ENCODE data around the gene RPL13. TPM values are rescaled to one million over a fixed set of nuclear protein-coding genes. Genes with fewer than 3 reads are reported as not detected.
A peak's percentile ranks its signal among the peaks of the same experiment; 100 is the strongest.

The RPL13 gene
- total and polyA plus RNA-seq, 9 of the 15 experiments (the other 6 are each of a cell fraction or from before 2014, with no cell fraction given) = 227 to 6,042 (median 1,633) TPM

- TF ChIP-seq HNRNPK (IDR thresholded peaks at IDR 0.05; ENCODE audit: low read depth, low read length, poor library complexity, severe bottlenecking) = no peak
- TF ChIP-seq ZBTB2 (IDR thresholded peaks at IDR 0.05) = no peak
- no peak for TF ChIP-seq LEF1 (IDR thresholded peaks at IDR 0.05)
- TF ChIP-seq ARID1B (IDR thresholded peaks at IDR 0.05) = 0 out of 2 replicates have a peak, but pooled peaks have one; percentile 18
- no peak for TF ChIP-seq PTTG1 (tag; IDR thresholded peaks at IDR 0.05; ENCODE audit: low read depth)
- TF ChIP-seq ERF (CRISPR knock-in tag; IDR thresholded peaks at IDR 0.05) = no peak
- TF ChIP-seq E2F4 (CRISPR knock-in tag; IDR thresholded peaks at IDR 0.05; ENCODE audit: low read depth) = no peak
- no peak for TF ChIP-seq ZNF318 (IDR thresholded peaks at IDR 0.05; ENCODE audit: borderline replicate concordance in 1 of 2, low read depth in 1 of 2)
- no peak for TF ChIP-seq ZNF197 (CRISPR knock-in tag; IDR thresholded peaks at IDR 0.05; ENCODE audit: low read depth)
- TF ChIP-seq ZNF274 (IDR thresholded peaks at IDR 0.05; ENCODE audit: borderline replicate concordance, low read depth, low read length) = no peak
- TF ChIP-seq CXXC5 (CRISPR knock-in tag; IDR thresholded peaks at IDR 0.05) = peak; percentile 59
- TF ChIP-seq ZKSCAN1 (IDR thresholded peaks at IDR 0.05; ENCODE audit: low read depth, low read length) = no peak
- TF ChIP-seq HIVEP1 (CRISPR knock-in tag; IDR thresholded peaks at IDR 0.05) = no peak
- TF ChIP-seq HNRNPLL (IDR thresholded peaks at IDR 0.05; ENCODE audit: low read depth, low read length, poor library complexity, severe bottlenecking) = no peak
- no peak for TF ChIP-seq BRD4 (IDR thresholded peaks at IDR 0.05)
Observed at GRCh38 chr16:89574681-89575246, 14.3 kb downstream of the RPL13 start (continued).
